ENCODE measurements around the gene SEC31A.

SEC31A gene

DNA sequence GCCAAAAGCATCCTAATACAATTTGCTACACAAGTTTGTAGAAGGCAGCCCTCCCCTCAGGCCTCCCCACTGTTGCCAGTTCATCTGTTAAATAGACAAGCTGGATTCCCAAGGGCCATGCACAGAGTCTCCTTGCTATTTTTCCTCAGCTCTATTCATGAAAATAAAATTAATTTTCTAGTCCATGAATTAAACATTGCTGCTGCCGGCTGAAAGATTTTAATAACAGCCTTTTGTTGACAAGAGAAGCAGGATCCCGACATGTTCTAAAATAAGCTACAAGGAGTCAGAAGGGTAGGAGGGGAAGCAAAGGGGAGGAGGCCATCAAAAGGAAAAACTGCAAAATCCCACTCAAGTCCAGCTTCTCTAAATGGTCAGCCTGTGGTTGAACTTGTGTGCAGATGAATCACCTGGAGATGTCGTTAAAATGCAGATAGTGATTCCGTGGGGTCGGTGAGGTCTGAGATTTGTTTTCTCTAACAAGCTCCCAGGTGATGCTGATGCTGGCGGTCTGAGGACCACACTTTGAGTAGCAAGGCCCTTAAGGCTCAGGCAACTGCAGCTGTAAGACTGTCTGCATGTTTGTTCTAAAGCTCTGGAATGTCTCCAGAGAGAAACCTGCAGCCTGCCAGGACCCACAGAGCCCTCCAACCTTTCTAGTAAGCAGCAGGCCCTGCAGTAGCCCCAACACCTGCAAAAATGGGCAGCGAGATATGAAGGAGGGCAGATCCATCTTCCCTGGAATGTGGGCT lies 101.8 kb downstream of the SEC31A start:
- DNase-seq = no peak

DNA sequence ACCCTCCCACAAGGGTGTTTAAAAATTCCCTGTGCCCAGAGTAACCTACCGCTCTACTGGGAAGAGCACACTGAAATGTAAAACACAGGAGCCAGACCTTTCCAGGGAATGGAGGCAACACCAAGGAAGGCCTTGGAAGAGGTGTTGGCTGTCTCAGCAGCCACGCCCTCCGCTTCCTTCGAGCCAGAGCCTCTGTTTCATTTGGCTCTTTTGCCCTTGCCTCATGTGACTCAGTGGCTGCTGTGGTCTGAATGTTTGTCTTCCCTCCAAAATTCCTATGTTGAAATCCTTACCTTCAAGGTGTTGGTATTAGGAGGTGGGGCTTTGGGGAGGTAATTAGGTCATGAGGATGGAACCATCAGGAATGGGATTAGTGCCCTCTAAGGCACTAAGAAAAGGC lies 103.6 kb downstream of the SEC31A start:
- no peak for DNase-seq

DNA sequence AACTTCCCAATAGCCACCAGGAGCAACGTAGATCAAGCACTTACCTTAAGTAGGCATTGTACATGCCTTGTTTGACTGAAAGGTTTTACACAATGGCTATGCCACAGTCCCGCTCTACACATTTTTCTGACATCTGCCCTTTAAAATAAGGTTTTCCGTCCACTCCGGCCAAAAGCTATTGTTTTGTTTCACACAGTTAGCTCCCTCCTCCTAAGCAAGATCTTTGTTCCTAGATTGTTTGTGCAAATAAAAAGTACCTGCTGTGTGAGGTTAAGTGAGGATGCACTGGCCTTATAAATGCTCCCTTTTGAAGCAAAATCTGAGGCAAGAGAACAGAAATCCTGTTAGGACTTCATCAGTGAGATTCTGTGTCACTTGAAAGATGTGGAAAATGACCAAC lies 104.1 kb downstream of the SEC31A start:
- no peak for DNase-seq

DNA sequence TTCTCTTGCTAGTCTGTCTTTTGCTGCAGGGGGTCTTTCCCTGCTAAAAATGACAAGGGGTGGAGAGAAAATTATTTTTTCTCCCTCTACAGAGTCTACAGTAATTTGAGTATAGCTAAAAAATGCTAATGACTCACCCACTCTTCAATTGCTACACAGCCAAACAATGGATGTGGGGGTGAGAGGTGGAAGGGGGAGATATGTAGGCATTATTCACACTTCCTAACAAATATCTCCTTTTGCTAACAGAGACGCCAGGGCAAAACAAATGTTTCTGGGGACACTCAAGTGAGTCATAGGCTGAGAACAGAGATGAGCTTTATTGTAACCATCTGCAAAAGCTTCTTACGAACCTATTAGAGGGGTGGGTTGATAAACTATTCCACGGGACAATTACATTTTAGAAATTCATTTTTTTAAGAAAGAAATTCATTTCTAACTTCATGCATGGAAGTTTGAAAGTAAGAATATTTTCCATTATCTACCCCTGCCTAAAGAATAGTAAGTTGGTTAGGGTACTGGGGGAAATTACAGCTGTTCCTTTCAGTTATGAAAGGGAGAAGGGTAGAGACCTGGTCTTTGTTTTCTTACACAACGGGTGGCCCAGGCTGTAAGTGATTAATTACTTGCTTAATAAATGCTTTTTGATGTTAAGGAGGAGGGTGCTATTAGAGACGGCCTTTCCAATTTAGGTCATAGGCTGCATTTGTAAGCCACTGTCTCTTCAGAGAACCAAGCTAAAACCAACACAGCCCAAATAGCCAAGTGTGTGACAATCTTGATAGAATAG lies 105.1 kb downstream of the SEC31A start:
- no peak for DNase-seq

DNA sequence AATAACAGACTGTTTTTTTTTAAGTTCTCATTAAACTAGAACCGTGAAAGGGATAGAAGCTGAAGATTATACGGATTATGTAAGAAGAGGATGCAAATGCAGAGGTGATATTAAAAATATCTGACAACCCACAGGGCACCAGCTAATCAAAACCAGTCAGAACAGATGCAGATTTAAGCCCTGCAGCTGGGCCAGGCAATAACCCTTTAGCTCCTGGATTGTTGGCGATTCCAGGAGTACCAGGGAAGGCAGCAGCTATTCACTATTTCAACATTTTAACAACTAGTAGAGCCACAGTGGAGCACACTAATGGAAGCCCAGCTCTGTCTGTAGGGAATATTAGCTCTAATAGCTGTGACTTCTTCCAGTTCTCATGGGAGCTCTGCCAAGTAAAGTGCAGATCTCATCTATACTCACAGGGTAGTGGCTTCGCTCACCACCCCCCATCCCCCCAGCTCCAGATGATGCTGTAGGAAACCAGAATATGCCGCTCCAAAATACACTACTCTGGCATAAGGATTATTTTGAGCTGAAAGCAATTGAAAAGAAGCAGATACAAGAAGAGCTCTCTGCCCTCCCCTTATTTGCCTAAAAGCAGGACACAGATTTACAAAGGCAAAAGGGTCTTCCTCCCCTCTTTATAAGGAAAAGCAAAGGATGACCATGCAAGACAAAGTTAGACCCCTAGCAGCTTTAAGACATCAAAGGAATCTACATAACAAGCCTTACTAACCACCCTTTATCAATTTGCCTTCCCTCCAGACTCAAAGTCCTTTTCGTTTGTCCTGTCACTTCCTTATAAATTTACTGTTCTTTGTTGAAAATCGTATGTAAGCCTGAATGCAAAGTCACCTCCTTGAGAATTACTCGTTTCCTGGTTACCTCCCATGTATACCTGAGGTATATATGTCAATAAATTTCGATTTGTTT lies 106.0 kb downstream of the SEC31A start:
- DNase-seq = no peak

DNA sequence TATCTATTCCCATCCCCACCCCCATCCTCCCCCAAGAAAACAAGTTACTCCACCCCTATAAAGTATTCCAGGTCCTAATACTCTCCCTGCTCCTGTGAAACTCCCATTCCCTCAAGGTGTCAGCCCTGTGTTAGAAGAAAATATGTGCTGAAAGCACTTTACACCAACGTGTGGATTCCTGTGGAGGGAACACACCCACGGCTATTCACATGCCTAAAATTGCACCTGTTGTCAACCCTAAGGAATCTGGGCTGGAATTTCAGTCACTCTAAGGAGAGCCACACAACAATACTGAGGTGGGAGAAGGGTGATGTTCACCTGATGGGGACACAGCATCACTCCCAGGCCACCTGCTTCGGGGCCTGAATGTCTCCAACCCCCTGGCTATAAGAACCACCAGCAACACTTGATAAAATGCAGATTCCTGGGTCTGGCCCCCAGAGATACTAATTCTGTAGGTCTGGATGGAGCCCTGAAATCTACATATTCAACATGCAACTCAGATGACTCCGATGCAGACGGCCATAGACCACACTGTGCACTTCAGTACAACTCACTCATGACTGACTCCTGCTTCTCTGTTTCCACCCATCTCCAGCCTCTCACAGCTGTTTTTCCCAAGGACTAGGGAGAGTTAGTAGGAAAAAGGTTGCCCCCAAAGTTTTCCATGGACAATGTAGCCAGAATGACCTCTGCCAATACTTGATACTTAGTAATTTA lies 108.2 kb downstream of the SEC31A start:
- no peak for DNase-seq

DNA sequence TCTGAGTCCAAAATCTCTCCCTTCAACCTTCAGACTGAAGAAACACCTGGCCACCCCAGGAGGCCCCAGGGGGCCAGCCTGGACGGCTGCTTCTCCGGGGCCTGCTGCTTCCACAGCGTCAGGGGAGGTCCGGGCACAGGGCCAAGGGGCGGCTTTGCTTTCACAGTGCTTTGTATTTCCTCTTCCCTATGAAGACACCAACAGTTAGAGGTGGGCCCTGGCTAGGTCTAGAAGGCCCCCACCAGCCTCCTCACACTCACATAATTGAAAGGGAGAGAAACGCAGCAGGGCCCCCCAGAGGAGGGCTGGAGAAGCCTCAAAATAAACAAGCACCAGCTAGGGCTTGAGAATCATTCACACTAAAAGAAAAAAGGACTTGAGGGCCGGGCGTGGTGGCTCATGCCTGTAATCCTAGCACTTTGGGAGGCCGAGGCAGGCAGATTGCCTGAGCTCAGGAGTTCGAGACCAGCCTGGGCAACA lies 110.2 kb downstream of the SEC31A start:
- DNase-seq = peak; percentile 84

DNA sequence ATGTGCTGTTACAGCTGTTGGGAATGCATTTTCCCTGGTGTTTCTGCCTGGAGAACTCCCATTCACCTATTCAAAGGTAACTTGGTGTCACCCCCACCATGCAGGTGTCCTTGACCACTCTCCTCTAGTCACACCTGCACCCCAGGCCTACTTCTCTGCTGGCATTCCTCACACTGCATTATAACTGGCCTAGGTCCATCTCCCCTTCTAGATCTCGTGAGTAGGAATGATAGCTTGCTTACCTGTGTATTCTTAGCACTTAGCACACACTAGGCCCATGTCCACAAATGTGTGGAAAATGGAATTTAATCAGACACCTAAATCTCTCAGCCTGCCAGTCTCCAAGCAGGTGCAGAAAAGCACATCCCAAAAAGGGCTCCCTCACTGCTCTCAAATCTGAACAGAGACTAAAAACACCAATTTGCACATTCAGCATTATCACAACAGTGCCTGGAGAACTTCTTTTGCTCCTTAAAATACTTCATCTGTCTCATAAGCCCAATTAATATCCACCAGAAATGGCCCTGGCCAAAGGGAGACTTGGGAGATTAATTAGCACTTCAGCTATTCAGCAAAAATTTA lies 110.7 kb downstream of the SEC31A start:
- no peak for DNase-seq

DNA sequence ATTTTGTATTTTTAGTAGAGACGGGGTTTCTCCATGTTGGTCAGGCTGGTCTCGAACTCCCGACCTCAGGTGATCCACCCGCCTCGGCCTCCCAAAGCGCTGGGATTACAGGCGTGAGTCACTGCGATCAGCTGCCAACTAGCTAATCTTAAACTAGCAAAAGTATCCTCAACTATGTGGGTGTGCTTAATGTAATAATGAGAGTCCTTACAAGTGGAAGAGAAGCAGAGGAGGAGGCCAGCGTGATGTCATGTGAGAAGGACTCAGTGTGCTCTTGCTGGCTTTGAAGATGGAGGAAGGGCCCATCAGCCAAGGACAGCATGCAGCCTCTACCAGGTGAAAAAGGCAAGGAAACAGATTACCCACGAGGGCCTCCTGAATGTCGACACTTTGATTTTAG lies 111.9 kb downstream of the SEC31A start:
- no peak for DNase-seq

DNA sequence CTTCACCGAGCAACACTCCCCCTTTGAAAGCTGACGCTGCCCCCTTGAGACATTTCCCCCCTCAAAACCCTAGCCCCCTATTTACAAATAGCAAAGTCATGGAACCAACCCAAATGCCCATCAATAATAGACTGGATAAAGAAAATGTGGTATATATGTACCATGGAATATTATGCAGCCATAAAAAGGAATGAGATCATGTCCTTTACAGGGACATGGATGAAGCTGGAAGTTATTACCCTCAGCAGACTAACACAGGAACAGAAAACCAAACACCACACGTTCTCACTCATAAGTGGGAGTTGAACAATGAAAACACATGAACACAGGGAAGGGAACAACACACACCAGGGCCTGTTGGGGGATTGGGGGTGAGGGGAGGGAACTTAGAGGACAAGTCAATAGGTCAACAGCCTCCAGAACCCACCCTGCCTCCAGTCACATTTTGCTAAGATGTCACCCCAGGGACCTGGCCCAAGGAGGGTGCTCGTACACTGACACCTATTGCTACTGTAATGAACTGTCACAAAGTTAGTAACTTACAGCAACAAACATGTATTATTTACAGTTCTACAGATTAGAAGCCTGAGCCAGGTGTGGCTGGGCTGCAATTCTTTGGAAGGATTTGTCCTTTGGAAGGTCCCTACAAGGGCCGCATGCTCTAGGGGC lies 113.0 kb downstream of the SEC31A start:
- no peak for DNase-seq

DNA sequence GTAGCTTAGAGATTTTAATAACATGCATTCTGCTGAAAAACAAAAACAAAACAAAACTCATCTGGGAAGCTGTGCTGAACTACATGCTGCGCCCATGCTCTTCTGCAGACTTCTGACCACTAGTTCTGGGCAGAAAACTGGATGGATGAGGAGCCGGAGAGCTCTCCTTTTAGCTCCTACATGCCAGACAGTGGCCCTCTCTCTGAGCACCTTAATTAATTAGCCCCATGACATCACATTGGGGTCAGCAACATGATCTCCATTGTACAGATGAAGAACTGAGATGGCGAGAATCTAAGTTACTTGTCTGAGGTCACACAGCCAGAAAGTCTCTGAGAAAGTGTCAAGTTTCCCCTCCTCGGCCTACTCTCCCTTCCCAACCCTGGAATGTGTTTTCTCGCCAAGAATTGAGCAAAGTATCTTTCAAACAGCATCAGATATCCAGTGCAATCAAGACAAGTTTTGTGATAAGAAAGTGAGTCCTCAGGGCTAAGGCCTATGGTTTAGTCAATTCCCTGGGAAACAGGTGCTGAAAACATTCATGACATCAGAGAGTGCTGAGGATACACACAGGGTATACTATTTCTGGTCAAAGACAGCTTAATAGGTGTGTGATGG lies 113.9 kb downstream of the SEC31A start:
- no peak for DNase-seq

DNA sequence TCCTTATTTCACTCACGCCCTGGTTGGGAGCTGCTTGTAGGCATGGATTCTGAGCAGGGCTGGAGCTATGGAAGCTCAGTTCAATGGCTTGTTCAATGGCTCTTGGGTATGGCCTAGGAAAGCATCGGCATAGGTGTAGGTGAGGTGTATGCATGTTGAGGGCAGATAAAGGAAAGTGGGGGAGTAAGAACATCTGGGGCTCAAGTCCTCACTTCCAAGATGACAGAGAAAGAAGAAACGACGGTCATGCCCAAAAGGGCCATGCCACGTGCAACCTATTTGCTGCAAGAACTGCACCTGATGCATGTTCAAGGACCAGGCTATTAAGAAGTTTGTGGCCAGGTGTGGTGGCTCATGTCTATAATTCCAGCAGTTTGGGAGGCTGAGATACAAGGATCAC lies 115.7 kb downstream of the SEC31A start:
- DNase-seq = no peak

DNA sequence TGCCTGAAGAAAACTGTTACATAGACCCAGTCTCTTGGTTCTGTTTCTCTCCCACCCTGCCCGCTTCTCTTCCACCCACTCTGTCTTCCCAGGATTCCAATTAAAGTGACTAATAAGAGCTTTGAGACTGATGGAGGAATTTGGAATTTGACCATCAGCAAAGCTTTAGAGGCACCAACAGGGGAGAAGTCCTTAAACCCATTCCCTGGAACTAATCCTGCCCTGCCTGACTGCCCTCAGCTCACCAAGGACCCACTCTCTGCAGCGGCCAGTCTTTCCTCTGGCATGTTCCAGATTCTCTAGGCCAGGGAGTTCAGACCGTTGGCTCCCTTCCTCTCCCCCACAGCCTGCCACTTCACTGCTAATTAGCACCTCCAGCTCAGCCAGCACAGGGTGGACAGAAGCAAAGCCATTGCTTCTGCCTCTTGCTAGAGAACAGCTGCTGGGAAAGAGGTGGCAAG lies 116.2 kb downstream of the SEC31A start:
- no peak for DNase-seq

DNA sequence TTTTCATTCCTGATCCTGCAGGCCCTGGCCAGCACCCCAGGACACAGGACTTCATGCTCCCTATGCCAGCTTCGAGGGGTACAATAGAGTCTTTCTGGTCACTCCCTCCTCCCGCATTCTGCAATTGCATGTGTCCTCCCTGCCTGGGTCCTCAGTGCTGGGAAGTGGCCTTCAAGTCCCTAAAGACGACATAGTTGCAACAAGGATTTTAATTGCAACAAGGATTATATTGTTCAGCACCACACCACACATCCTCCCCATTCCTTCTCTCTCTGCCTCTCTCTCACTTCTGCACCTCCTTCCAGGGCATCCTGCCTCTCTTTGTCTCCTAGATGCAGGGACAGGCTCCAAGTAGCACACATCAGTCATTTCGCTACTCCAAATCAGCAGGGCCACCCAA lies 117.9 kb downstream of the SEC31A start:
- no peak for DNase-seq

DNA sequence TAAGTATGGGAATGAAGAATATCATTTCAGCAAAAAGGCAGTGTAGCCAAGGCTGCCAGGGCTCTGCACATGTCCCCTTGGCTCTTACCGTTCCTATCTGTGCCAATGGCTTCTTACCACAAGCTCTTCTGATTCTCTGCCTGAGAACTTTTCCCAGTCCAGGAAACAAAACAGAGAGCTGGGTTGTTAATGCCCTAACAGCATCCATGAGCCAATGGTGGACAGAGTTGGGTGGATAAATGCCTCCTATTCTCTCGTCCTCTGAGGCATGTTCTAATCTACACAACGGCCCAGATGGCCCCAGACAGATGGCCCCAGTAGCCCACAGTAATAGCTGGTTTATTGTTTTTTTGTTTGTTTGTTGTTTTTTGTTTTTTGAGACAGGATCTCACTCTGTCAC lies 120.3 kb downstream of the SEC31A start:
- DNase-seq = no peak
